Upper lobe of left lung (tissue), 6 donors: ENCODE results near the gene SUSD6. TPM values are rescaled to one million over a fixed set of nuclear protein-coding genes. Genes with fewer than 3 reads are reported as not detected.

Experiments
- ATAC-seq, 2 donors: fragments of 200-7000 bp; cut with Tn5 transposase; one replicate each; pipeline ENCODE4 v1.9.1; 2022; ENCODE audit warnings: mild to moderate bottlenecking in 2 of 2, moderate library complexity in 2 of 2; ENCODE audit not compliant: low FRiP score in 2 of 2
- DNase-seq, 2 donors: peaks; one replicate each; pipeline ENCODE4 v3.0.0-alpha.2; 2019 to 2020
- H3K27ac ChIP-seq, 4 donors: fragments of 200-600 bp; sonication (generic); one replicate each; pipeline ENCODE4 v1.5.1; 2016 to 2019
- H3K27me3 ChIP-seq, 4 donors: fragments of 200-600 bp; sonication (generic); one replicate each; pipeline ENCODE4 v1.5.1; 2017 to 2019
- H3K36me3 ChIP-seq, 4 donors: fragments of 200-600 bp; sonication (generic); one replicate each; pipeline ENCODE4 v1.5.1; 2016 to 2019
- H3K4me1 ChIP-seq, 4 donors: fragments of 200-600 bp; sonication (generic); one replicate each; pipeline ENCODE4 v1.5.1; 2018 to 2019
- H3K4me3 ChIP-seq, 4 donors: fragments of 200-600 bp; sonication (generic); one replicate each; pipeline ENCODE4 v1.5.1; 2017 to 2019; ENCODE audit warnings: mild to moderate bottlenecking in 2 of 4, moderate library complexity in 1 of 4
- H3K9me3 ChIP-seq, 4 donors: fragments of 200-600 bp; sonication (generic); one replicate each; pipeline ENCODE4 v1.5.1; 2018 to 2019
- EP300 ChIP-seq, 4 donors: sonication (generic); formaldehyde crosslinking; IDR thresholded peaks; one replicate each; pipeline ENCODE4 v1.5.1; 2017; ENCODE audit warnings: antibody characterized with exemption in 4 of 4, control low read depth in 2 of 4
- POLR2A ChIP-seq, 4 donors: fragments of 450-650 bp; IDR thresholded peaks; one replicate each; pipeline ENCODE4 v1.5.1; 2016 to 2017; ENCODE audit warnings: antibody characterized with exemption in 4 of 4, mild to moderate bottlenecking in 2 of 4
- POLR2AphosphoS5 ChIP-seq, 2 donors: sonication (generic); formaldehyde crosslinking; IDR thresholded peaks; one replicate each; pipeline ENCODE4 v1.5.1; 2017; ENCODE audit warnings: antibody characterized with exemption in 2 of 2
- WGBS, 2 donors: methylation state at CpG; one replicate each; pipeline ENCODE4 v1.1.5; 2017 to 2018; 5-methylcytosine and 5-hydroxymethylcytosine counted together
- total RNA-seq, 6 donors: library from RNA; depleted of rRNA in 4 of 6; stranded (reverse); fragments of >200 nt in 4 of 6; gene quantifications; one replicate each; pipeline versions ENCODE4 v1.1.0 to v1.2.1, GENCODE V29; 2016 to 2021
- TF ChIP-seq, protein P1 (sequence below), 6 experiments: fragments of 450-650 bp in 4 of 6; fragments of 200-600 bp in 2 of 6; sonication (generic) in 2 of 6; IDR thresholded peaks; one replicate each; pipeline ENCODE4 v1.5.1; 2016 to 2019; ENCODE audit warnings: antibody characterized with exemption in 6 of 6
- donor health status: DM: no; HTN: no; CAD: no; lungs with moderate emphysema.
- donor health status: DM: no; HTN: yes; CAD: no; lungs with severe emphysema.

The SUSD6 gene
- total RNA-seq, 6 donors from 2014 or later: 63.4 to 90.4 (median 81.6) TPM

- H3K9me3 ChIP-seq: no peaks in the 10 kb centered on the region
- peaks cover 0 to 8% (median 0%) of the 10 kb centered on the region in 4 donors for H3K36me3 ChIP-seq
- TF ChIP-seq EP300 (IDR thresholded peaks at IDR 0.05): no peak
- no peak for TF ChIP-seq POLR2A (IDR thresholded peaks at IDR 0.05)
- TF ChIP-seq, protein P1, sequence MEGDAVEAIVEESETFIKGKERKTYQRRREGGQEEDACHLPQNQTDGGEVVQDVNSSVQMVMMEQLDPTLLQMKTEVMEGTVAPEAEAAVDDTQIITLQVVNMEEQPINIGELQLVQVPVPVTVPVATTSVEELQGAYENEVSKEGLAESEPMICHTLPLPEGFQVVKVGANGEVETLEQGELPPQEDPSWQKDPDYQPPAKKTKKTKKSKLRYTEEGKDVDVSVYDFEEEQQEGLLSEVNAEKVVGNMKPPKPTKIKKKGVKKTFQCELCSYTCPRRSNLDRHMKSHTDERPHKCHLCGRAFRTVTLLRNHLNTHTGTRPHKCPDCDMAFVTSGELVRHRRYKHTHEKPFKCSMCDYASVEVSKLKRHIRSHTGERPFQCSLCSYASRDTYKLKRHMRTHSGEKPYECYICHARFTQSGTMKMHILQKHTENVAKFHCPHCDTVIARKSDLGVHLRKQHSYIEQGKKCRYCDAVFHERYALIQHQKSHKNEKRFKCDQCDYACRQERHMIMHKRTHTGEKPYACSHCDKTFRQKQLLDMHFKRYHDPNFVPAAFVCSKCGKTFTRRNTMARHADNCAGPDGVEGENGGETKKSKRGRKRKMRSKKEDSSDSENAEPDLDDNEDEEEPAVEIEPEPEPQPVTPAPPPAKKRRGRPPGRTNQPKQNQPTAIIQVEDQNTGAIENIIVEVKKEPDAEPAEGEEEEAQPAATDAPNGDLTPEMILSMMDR (IDR thresholded peaks at IDR 0.05): no peak
- TF ChIP-seq POLR2AphosphoS5 (IDR thresholded peaks at IDR 0.05): no peak
- ATAC-seq (peak; percentile 40 to 48), DNase-seq (no peak)
- H3K4me3 ChIP-seq: no peak overlapping the region
- H3K27me3 ChIP-seq: no peaks in the 10 kb centered on the region
- peaks cover 78 to 90% (median 84%) of the 10 kb centered on the region in 4 donors for H3K4me1 ChIP-seq
- H3K27ac ChIP-seq: peak overlapping the region; percentile 15 to 80 (median 72)
- 67 to 82% methylated on average over 7 of the region's 7 CpGs for WGBS, 2 donors
Measured at GRCh38 chr14:69664865-69665526, 53.6 kb downstream of the SUSD6 start.

GRCh38 chr14:69665631-69666030 is 54.2 kb downstream of the SUSD6 start:
- Histone ChIP-seq H3K27ac (peak overlapping the region; percentile 15 to 80 (median 72)), H3K9me3 (no peaks in the 10 kb centered on the region), H3K36me3 (peaks cover 0 to 2% (median 0%) of the 10 kb centered on the region in 4 donors), H3K27me3 (no peaks in the 10 kb centered on the region), H3K4me3 (no peak overlapping the region), H3K4me1 (peaks cover 78 to 90% (median 84%) of the 10 kb centered on the region in 4 donors)
- ATAC-seq (peak in 1 of 2 donors; percentile 41), DNase-seq (no peak)
- TF ChIP-seq EP300 (IDR thresholded peaks at IDR 0.05) (no peak), POLR2AphosphoS5 (IDR thresholded peaks at IDR 0.05) (no peak), POLR2A (IDR thresholded peaks at IDR 0.05) (no peak)
- TF ChIP-seq, protein P1 (IDR thresholded peaks at IDR 0.05): no peak
- WGBS, 2 donors: 85 to 94% methylated on average over 1 of the region's 1 CpG

DNA sequence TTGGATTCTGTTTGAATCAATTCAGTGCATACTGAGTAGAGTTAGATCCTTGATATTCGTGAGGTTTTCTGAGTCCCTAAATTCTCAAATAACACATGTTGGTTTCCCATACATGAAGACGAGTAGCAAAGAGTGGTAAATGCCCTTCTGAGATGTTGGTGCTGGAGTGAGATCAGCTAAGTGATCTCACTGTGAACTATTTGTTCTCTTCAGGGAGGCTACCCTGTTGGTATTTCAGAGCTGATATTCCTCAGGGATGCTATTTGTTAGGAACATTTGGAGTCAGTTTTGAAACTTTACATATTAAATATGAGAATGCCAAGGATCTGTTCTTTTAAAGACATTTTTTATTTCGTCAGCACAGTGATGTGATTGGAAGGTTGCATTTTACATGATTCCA is 54.7 kb downstream of the SUSD6 start:
- peak in 1 of 2 donors; percentile 15 for ATAC-seq
- 53 to 65% methylated on average over 3 of the region's 3 CpGs for WGBS, 2 donors
- no peaks in the 10 kb centered on the region for H3K27me3 ChIP-seq
- no peak for TF ChIP-seq POLR2A (IDR thresholded peaks at IDR 0.05)
- no peak for TF ChIP-seq EP300 (IDR thresholded peaks at IDR 0.05)
- no peak for TF ChIP-seq POLR2AphosphoS5 (IDR thresholded peaks at IDR 0.05)
- TF ChIP-seq, protein P1 (IDR thresholded peaks at IDR 0.05): no peak
- peaks cover 78 to 90% (median 84%) of the 10 kb centered on the region in 4 donors for H3K4me1 ChIP-seq
- peak overlapping the region; percentile 15 to 80 (median 72) for H3K27ac ChIP-seq
- no peak for DNase-seq
- H3K4me3 ChIP-seq: no peak overlapping the region
- no peaks in the 10 kb centered on the region for H3K9me3 ChIP-seq
- no peaks in the 10 kb centered on the region for H3K36me3 ChIP-seq

DNA sequence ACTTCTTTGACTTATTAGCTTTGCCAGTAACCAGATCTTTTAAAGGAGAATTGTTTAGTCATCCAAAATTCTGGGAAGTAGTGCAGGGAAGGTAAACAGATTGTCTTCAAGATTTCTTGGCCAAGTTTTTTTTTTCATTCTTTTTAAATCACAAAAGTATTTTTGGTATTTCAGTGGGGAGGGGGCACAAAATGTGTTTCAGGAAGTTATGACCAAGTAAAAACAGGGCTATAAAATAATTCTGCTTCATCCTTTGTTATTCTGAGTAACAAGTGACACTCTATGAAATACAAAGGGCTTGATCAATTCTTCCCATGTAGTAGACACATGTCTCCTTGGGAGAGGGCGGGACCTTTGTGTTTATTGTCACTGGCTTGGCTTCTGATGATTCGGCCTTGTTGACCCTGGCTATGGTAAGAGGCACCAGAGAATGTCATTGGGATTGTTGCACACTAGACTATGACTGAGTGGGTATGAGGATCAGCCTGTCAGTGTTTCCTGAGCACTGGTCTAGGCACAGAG is 55.4 kb downstream of the SUSD6 start:
- peak overlapping the region in 3 of 4 donors; percentile 60 to 80 (median 68) for H3K27ac ChIP-seq
- WGBS, 2 donors: 62 to 63% methylated on average over 2 of the region's 2 CpGs
- no peaks in the 10 kb centered on the region for H3K27me3 ChIP-seq
- H3K36me3 ChIP-seq: no peaks in the 10 kb centered on the region
- H3K9me3 ChIP-seq: no peaks in the 10 kb centered on the region
- DNase-seq (no peak), ATAC-seq (peak in 1 of 2 donors; percentile 2)
- H3K4me1 ChIP-seq: peaks cover 77 to 89% (median 82%) of the 10 kb centered on the region in 4 donors
- no peak for TF ChIP-seq POLR2A (IDR thresholded peaks at IDR 0.05)
- H3K4me3 ChIP-seq: no peak overlapping the region

GRCh38 chr14:69667938-69668335 is 56.5 kb downstream of the SUSD6 start:
- TF ChIP-seq POLR2A (IDR thresholded peaks at IDR 0.05) (no peak), POLR2AphosphoS5 (IDR thresholded peaks at IDR 0.05) (no peak), EP300 (IDR thresholded peaks at IDR 0.05) (no peak)
- TF ChIP-seq, protein P1 (IDR thresholded peaks at IDR 0.05): no peak
- Histone ChIP-seq H3K4me3 (no peak overlapping the region), H3K36me3 (no peaks in the 10 kb centered on the region), H3K27me3 (no peaks in the 10 kb centered on the region), H3K27ac (peak overlapping the region in 2 of 4 donors; percentile 28 to 60), H3K4me1 (peaks cover 77 to 89% (median 80%) of the 10 kb centered on the region in 4 donors), H3K9me3 (no peaks in the 10 kb centered on the region)
- DNase-seq: no peak
- WGBS, 2 donors: 66 to 68% methylated on average over 4 of the region's 4 CpGs
- ATAC-seq: no peak
